ENCODE results near the gene LAMTOR2. TPM values are rescaled to one million over a fixed set of nuclear protein-coding genes. Genes with fewer than 3 reads are reported as not detected.

Gene LAMTOR2
- total and polyA plus RNA-seq, 9 of the 15 experiments (the other 6 are each of a cell fraction or from before 2014, with no cell fraction given), result 39.0 to 161 (median 74.6) TPM

DNA sequence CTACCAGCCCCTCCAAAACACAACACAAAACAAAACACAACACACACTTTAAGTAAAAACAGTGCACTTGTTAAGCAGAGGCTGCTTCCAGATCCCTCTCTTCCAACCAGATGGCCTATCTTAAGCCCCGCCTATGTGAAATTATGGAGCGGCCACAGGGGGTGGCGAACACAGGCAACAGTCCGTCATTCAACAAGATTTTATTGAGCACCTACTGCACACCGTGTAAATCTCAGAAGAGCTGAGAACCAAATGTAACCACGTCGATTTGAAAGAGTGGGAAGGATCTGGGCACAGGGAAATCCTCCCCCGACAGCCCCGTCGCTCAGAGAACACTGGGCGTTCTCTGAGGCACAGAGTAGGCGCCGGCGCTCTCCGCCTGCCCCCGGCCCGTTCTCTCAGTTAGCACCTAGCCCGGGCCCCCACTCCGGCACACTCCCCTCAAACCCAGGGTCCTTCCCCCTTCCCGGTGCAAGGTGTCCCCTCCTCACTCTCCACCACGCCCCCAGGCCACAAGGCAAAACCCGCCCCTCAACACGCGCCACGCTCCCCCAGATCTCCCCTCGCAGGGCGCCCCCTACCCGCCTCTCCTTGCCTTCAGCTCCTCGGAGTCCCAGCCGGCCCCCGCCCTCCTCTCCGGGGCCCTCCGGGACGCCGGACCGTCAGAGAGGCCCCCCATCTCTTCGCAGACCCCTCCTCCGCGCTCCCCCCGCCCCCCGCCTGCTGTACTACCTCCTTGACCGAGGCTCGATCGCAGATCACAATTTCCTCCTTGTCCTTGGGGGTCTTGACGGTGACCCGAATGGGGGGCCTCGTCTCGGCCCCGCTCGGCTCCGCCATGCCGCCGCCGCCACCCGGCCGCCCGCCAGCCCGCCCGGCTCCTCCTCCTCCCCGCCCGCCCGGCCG, 1.5 kb upstream of the LAMTOR2 start (continued):
- TF ChIP-seq MLX (CRISPR knock-in tag; conservative IDR thresholded peaks at IDR 0.05) (no peak), RCOR1 (IDR thresholded peaks at IDR 0.05; ENCODE audit: borderline replicate concordance in 1 of 2, low read depth in 2 of 2, low read length in 2 of 2) (peak in 1 of 2 experiments; percentile 76; a peak in 3 of 4 replicates), EWSR1 (IDR thresholded peaks at IDR 0.05; ENCODE audit: borderline replicate concordance, low read depth, partially characterized antibody) (no peak), ZBTB9 (CRISPR knock-in tag; IDR thresholded peaks at IDR 0.05) (no peak), CREB3L1 (IDR thresholded peaks at IDR 0.05; ENCODE audit: borderline replicate concordance, low read depth) (no peak), HSF4 (CRISPR knock-in tag; IDR thresholded peaks at IDR 0.05; ENCODE audit: borderline replicate concordance) (no peak), ZNF589 (CRISPR knock-in tag; IDR thresholded peaks at IDR 0.05; ENCODE audit: low read depth) (0 out of 2 replicates have a peak, but pooled peaks have one; percentile 5), SUPT5H (IDR thresholded peaks at IDR 0.05) (peak; percentile 35)
- TF ChIP-seq, protein P1, sequence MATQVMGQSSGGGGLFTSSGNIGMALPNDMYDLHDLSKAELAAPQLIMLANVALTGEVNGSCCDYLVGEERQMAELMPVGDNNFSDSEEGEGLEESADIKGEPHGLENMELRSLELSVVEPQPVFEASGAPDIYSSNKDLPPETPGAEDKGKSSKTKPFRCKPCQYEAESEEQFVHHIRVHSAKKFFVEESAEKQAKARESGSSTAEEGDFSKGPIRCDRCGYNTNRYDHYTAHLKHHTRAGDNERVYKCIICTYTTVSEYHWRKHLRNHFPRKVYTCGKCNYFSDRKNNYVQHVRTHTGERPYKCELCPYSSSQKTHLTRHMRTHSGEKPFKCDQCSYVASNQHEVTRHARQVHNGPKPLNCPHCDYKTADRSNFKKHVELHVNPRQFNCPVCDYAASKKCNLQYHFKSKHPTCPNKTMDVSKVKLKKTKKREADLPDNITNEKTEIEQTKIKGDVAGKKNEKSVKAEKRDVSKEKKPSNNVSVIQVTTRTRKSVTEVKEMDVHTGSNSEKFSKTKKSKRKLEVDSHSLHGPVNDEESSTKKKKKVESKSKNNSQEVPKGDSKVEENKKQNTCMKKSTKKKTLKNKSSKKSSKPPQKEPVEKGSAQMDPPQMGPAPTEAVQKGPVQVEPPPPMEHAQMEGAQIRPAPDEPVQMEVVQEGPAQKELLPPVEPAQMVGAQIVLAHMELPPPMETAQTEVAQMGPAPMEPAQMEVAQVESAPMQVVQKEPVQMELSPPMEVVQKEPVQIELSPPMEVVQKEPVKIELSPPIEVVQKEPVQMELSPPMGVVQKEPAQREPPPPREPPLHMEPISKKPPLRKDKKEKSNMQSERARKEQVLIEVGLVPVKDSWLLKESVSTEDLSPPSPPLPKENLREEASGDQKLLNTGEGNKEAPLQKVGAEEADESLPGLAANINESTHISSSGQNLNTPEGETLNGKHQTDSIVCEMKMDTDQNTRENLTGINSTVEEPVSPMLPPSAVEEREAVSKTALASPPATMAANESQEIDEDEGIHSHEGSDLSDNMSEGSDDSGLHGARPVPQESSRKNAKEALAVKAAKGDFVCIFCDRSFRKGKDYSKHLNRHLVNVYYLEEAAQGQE (IDR thresholded peaks at IDR 0.05; ENCODE audit: borderline replicate concordance), result no peak
- TF ChIP-seq, protein P1 (CRISPR knock-in tag; IDR thresholded peaks at IDR 0.05; ENCODE audit: low read depth), result 0 out of 2 replicates have a peak, but pooled peaks have one; percentile 13
- TF ChIP-seq, protein P2, sequence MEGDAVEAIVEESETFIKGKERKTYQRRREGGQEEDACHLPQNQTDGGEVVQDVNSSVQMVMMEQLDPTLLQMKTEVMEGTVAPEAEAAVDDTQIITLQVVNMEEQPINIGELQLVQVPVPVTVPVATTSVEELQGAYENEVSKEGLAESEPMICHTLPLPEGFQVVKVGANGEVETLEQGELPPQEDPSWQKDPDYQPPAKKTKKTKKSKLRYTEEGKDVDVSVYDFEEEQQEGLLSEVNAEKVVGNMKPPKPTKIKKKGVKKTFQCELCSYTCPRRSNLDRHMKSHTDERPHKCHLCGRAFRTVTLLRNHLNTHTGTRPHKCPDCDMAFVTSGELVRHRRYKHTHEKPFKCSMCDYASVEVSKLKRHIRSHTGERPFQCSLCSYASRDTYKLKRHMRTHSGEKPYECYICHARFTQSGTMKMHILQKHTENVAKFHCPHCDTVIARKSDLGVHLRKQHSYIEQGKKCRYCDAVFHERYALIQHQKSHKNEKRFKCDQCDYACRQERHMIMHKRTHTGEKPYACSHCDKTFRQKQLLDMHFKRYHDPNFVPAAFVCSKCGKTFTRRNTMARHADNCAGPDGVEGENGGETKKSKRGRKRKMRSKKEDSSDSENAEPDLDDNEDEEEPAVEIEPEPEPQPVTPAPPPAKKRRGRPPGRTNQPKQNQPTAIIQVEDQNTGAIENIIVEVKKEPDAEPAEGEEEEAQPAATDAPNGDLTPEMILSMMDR (IDR thresholded peaks at IDR 0.05 in 2 of 3, conservative IDR thresholded peaks at IDR 0.05 in 1 of 3; ENCODE audit: insufficient read depth in 2 of 3, low read depth in 1 of 3, low read length in 3 of 3), result peak in 2 of 3 experiments; percentile 40 to 55; a peak in 4 of 6 replicates
